Adipocyte (in vitro differentiated cells): ENCODE results near the gene ENAH.
"Not testable (repeated sequence)": the region's sequence is repeated elsewhere in the genome, so short reads cannot be mapped to it uniquely, and the experiment has no call there.

Experiments
- DNase-seq: peaks from one replicate; pipeline ENCODE4 v3.0.0-alpha.2; 2015; ENCODE audit warnings: low read depth
- H3K27me3 ChIP-seq: replicated peaks from 2 replicates; pipeline ENCODE4 v1.7.0; 2013; ENCODE audit warnings: mild to moderate bottlenecking, low read length, moderate library complexity; ENCODE audit not compliant: control insufficient read depth, insufficient read depth
- H3K36me3 ChIP-seq: 2 replicates; pipeline ENCODE4 v1.7.0; 2013; ENCODE audit warnings: low read length, mild to moderate bottlenecking, moderate library complexity; ENCODE audit not compliant: control insufficient read depth, insufficient read depth, severe bottlenecking
- H3K4me1 ChIP-seq: 2 replicates; pipeline ENCODE4 v1.7.0; 2013; ENCODE audit warnings: mild to moderate bottlenecking, low read length, moderate library complexity; ENCODE audit not compliant: control insufficient read depth, insufficient read depth
- H3K4me3 ChIP-seq: 2 replicates; pipeline ENCODE4 v1.7.0; 2013; ENCODE audit warnings: mild to moderate bottlenecking, low read length, moderate library complexity
- H3K9ac ChIP-seq: 2 replicates; pipeline ENCODE4 v1.7.0; 2013; ENCODE audit warnings: mild to moderate bottlenecking, low read length, moderate library complexity
- H3K9me3 ChIP-seq: 2 replicates; pipeline ENCODE4 v1.7.0; 2013; ENCODE audit warnings: mild to moderate bottlenecking, low read length, moderate library complexity; ENCODE audit not compliant: control insufficient read depth

The ENAH gene

DNA sequence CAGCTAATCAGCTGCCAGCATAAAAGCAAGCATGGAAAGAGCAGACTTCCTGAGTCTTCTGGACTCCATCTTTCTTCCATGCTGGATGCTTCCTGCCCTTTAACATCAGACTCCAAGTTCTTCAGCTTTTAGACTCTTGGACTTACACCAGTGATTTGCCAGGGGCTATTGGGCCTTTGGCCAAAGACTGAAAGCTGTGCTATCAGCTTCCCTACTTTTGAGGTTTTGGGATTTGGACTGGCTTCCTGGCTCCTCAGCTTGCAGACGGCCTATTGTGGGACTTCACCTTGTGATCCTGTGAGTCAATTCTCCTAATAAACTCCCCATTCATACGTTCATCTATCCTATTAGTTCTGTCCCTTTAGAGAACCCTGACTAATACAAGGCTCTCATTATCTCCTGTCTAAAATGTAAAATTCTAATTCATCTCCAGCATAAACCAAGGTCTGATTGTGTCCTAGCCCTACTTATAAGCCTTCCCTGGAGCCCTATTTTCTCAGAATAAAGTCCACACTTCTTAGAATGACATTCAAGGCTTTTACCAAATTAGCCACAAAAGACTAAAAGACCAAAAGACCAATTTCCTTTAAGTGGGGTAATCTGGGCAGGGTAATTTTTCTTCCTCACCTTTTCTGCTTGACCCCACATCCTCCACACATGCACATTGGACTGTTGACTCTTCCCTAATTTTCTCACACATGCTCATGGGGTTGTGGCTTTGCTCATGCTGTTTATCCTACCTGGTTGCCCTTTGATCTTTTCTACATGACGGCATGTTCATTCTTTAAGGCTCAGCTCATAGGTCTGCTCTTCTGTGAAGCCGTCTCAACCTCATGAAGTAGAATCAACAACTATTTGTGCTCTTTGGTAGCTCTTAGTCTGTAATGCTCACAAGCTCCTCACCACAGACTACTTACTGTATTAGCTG lies 18.1 kb upstream of the ENAH start:
- Histone ChIP-seq H3K36me3 (no peaks in the 10 kb centered on the region), H3K4me1 (no peaks in the 10 kb centered on the region)
- DNase-seq = no peak

DNA sequence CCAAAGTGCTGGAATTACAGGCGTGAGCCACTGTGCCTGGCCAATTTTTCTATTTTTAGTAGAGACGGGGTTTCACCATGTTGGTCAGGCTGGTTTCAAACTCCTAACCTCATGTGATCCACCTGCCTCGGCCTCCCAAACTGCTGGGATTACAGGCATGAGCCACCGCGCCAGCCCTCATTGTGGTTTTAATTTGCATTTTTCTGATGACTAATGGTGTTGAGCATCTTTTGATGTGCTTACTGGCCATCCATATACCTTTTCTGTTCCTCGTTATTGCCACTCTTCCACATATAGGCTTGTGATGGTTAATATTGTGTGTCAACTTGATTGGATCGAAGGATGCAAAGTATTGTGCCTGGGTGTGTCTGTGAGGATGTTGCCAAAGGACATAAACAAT lies 17.4 kb upstream of the ENAH start:
- no peaks in the 10 kb centered on the region for H3K4me1 ChIP-seq
- H3K9me3 ChIP-seq = no peaks in the 10 kb centered on the region
- H3K4me3 ChIP-seq = no peak overlapping the region
- DNase-seq = no peak
- no peaks in the 10 kb centered on the region for H3K27me3 ChIP-seq
- H3K36me3 ChIP-seq = no peaks in the 10 kb centered on the region
- H3K9ac ChIP-seq = no peak overlapping the region

More for the DNA sequence above, 18.1 kb upstream of the ENAH start:
- no peaks in the 10 kb centered on the region for H3K27me3 ChIP-seq
- no peak overlapping the region for H3K9ac ChIP-seq
- no peak overlapping the region for H3K4me3 ChIP-seq
- H3K9me3 ChIP-seq = no peaks in the 10 kb centered on the region

DNA sequence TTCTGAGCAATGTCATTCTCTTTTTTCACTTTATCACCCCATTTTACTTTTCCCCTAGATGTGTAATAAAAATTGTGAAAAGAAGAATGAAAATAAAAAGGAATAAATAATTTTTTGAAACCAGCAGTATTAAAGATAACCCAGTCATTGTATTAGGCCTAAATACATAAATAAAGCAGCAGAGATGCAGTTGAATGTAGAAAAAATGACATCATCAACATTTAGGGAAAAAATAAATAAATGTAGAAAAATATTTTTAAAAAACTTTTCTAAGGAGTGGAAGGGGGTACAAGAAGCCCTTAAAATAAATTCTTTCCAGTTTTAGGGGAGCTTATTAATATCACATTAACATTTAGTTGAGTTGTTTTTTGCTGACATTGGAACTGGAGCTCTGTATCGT lies 15.3 kb upstream of the ENAH start:
- Histone ChIP-seq H3K9me3 (no peaks in the 10 kb centered on the region), H3K27me3 (no peaks in the 10 kb centered on the region), H3K36me3 (no peaks in the 10 kb centered on the region), H3K4me3 (no peak overlapping the region), H3K9ac (no peak overlapping the region), H3K4me1 (no peaks in the 10 kb centered on the region)
- DNase-seq = no peak

DNA sequence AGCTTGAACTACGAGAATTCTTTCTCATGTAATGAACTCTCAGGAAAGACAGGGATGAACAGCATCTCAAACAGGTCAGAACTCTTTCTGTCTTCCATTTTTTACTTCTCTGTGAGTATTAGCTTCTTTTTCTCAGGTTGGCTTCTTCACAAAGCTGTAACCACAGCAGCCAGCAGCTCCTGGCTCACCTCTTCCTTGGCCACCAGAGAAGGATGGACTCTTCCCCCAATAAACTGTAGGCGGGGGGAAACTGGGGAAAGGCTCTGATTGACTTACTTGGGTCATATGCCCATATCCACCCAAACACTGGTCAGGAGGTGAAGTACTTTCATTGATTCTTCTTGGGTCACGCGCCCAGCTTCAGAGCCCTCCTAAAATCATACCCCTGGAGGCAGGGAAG lies 14.4 kb upstream of the ENAH start:
- no peak overlapping the region for H3K9ac ChIP-seq
- no peaks in the 10 kb centered on the region for H3K27me3 ChIP-seq
- H3K4me3 ChIP-seq = no peak overlapping the region
- H3K9me3 ChIP-seq = no peaks in the 10 kb centered on the region
- no peak for DNase-seq
- H3K36me3 ChIP-seq = no peaks in the 10 kb centered on the region
- H3K4me1 ChIP-seq = no peaks in the 10 kb centered on the region

DNA sequence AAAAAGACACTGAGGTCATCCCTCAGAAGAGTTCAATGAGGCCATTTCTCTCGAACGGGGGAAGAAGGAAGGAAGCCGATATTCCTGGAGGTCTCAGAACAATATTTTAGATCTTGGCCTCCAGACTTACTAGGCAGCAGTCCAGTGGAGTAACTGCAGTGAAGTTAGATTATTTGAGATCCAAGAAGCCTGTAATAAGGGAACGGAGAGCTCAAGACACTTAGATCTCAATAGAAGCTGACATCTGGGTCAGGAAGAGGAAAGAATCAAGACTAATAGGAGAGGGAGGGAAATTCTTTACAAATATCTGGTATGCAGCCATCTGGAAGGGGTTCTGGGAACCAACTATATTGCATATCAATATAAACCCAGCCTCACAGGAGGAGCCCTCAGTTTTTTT lies 13.6 kb upstream of the ENAH start:
- no peak overlapping the region for H3K9ac ChIP-seq
- no peaks in the 10 kb centered on the region for H3K4me1 ChIP-seq
- H3K4me3 ChIP-seq = no peak overlapping the region
- H3K36me3 ChIP-seq = no peaks in the 10 kb centered on the region
- no peak for DNase-seq
- no peaks in the 10 kb centered on the region for H3K9me3 ChIP-seq
- no peaks in the 10 kb centered on the region for H3K27me3 ChIP-seq

DNA sequence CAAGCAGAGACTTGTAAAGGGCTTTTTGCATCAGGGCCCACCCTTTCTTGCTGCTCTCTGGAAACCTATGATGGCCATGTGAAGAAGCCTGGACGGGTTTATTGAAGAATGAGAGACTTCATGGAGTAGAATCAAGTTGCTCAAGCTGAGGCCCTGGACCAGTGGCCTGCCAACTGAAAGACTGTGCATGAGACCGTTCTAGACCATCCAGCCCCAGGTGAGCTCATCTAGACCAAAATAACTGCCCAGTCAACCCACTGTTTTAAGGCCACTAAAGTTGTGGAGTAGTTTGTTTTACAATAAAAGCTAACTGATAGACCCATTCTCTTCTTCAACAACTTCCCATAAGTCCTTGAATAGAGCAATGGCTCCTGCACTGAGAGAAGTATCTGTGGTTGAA lies 11.8 kb upstream of the ENAH start:
- no peak for DNase-seq
- Histone ChIP-seq H3K36me3 (no peaks in the 10 kb centered on the region), H3K9ac (no peak overlapping the region), H3K27me3 (no peaks in the 10 kb centered on the region), H3K9me3 (no peaks in the 10 kb centered on the region), H3K4me1 (no peaks in the 10 kb centered on the region), H3K4me3 (no peak overlapping the region)

DNA sequence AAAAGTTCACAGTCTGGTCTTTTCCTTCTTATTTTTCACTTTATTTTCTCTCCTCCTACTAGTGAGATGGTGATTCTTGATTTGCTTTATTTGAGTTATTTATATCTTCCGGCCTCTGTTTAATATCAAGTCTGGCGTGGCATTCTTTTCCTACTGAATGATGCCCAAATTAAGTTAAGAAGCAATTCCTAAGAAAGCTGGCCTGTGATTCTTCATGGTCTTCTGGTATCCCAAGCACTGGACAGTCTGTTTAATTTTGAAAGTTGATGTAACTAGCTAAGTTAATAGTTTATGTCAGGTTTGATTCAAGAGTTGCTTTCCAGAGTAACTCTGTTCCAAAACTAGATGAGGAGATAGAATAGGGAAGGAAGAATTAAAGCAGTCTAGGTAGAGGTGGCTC lies 9.2 kb upstream of the ENAH start:
- no peak overlapping the region for H3K4me3 ChIP-seq
- H3K9ac ChIP-seq = no peak overlapping the region
- no peak for DNase-seq
- no peaks in the 10 kb centered on the region for H3K27me3 ChIP-seq
- H3K4me1 ChIP-seq = peaks cover 13% of the 10 kb centered on the region
- H3K9me3 ChIP-seq = no peaks in the 10 kb centered on the region
- H3K36me3 ChIP-seq = no peaks in the 10 kb centered on the region

DNA sequence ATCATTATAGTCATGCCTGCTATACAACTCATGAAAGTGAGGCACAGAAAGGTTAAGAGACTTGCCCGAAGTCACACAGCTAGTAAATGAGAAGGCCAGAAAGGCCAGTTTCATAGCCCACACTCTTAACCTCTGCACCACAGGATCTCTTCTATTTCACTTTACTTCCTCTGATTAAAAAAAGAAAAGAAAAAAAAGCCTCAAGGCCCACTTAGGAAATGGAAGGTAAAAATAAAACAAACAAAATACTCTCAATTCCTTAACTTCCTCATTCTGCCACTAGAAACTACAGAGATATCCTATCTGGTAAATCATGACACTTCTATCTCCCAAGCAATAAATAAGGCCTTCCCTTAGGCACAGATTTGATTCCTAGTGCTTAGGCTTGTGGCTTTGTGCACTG lies 7.6 kb upstream of the ENAH start:
- H3K27me3 ChIP-seq = no peaks in the 10 kb centered on the region
- H3K4me3 ChIP-seq = no peak overlapping the region
- DNase-seq = no peak
- no peaks in the 10 kb centered on the region for H3K36me3 ChIP-seq
- H3K4me1 ChIP-seq = peaks cover 21% of the 10 kb centered on the region
- H3K9me3 ChIP-seq = no peaks in the 10 kb centered on the region
- H3K9ac ChIP-seq = no peak overlapping the region

DNA sequence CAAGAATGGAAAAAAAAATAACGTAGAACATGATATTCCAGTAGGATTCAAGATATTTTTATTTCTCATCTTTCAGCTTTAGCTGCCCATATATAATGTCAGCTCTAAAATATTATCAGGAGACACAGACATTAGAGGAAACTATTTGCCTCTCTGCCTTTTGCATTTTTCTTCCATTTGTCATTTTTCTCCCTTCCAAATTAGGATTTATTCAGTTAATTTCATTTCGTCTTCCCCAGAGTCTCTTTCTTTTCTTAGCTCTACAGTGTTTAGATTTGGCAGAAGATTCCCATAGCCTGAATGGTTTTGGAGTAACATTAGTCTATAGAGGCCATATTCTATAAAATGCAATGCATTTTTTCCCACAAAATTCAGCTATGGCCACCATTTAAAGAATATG lies 5.1 kb upstream of the ENAH start:
- Histone ChIP-seq H3K4me1 (peaks cover 34% of the 10 kb centered on the region), H3K4me3 (peak overlapping the region; percentile 21), H3K9me3 (no peaks in the 10 kb centered on the region), H3K36me3 (no peaks in the 10 kb centered on the region), H3K27me3 (no peaks in the 10 kb centered on the region), H3K9ac (peak overlapping the region; percentile 71)
- DNase-seq = peak; percentile 67

DNA sequence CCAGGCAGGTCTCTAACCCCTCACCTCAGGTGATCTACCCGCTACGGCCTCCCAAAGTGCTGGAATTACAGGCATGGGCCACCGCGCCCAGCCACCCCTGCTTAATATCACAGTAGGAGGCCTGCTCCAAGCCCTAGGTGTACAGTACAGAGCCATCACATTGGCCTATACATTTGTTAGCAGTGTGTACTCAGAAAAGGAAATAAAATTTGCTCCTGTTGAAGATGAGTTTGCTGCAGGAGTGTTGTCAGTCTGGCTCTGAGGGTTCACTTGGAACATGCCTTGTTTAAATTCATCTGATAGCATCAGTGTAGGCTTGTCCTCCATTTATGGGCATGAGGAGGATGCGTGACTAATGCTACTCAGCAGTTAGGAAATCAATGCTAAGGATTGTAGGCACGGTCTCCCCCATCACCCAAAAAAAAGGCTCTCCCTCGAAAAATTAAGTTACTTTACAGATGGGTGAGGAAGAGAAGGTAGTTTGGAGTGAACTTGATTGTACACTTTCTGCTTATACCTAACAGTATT lies 4.6 kb upstream of the ENAH start:
- Histone ChIP-seq H3K9me3 (no peaks in the 10 kb centered on the region), H3K4me1 (peaks cover 34% of the 10 kb centered on the region), H3K36me3 (no peaks in the 10 kb centered on the region), H3K9ac (peak overlapping the region; percentile 71), H3K27me3 (no peaks in the 10 kb centered on the region), H3K4me3 (peak overlapping the region; percentile 21)
- peak; percentile 84 for DNase-seq

DNA sequence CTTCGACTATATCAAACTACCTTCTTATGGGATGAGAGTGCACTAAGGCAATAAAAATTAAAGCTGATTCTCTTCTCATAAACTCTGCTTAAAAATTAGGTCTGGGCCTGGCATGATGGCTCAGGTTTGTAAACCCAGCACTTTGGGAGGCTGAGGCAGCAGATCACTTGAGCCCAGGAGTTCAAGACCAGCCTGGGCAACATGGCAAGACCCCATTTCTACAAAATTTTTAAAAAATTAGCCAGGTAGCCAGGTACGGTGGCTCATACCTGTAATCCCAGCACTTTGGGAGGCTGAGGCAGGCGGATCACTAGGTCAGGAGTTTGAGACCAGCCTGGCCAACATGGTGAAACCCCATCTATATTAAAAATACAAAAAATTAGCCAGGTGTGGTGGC lies 3.3 kb upstream of the ENAH start:
- not testable (repeated sequence) for H3K9ac ChIP-seq, H3K27me3 ChIP-seq, H3K9me3 ChIP-seq

More for the DNA sequence above, 3.3 kb upstream of the ENAH start:
- H3K4me3 ChIP-seq, H3K36me3 ChIP-seq, DNase-seq: not testable (repeated sequence)
- H3K4me1 ChIP-seq = peaks cover 34% of the 10 kb centered on the region
